HG03064 (cell line): ENCODE measurements around the gene CBFA2T3.

ENCODE experiments used
- ATAC-seq: cut with Tn5 transposase; IDR thresholded peaks from one replicate; pipeline ENCODE4 v1.9.1; 2021; ENCODE audit warnings: low read depth; ENCODE audit not compliant: unreplicated experiment

The CBFA2T3 gene

DNA sequence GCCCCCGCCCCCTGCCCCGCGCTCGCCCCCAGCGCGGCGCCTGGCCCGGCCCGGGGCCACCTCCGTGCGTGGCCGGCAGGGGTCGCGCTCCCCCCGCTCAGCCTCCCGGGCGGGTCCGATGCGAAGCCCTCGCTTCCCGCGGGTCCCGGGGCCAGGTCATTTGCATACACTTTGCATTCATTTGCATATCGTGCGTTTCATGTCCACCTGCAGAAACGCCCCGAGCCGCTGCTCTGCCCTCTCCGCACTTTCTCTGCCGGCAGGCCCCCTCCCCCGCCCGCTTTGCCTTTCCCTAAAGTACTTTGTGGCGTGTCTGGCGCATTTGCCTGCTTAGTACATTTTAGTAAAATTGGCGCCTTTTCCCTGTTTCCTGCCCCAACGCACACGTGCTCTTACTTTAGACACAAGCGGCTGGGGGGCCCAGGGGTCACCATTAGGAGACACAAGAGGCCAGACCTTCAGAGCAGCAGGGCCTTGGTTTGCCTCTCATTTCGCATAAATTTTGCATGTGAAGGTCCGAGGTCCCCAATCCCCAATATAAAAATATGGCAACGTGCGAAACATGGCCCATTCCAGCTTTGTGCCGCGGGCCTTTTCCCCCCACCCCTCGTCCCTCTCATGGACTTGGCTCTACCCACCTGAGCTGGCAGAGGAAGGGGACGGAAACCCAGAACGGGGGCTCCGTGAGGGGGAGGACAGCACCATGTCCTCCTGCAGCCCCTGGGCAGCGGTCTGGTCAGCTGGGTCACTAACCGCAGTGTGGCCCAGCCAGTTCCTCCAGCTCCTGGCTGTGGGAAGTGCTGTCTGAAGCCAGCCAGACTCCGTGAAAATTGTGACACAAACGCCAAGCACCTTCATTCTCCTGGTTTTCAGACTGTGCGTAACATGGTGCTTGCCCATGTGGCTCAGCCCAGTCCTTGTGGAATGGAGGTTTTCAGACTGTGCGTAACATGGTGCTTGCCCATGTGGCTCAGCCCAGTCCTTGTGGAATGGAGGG, 34.8 kb downstream of the CBFA2T3 start:
- ATAC-seq, result no peak

DNA sequence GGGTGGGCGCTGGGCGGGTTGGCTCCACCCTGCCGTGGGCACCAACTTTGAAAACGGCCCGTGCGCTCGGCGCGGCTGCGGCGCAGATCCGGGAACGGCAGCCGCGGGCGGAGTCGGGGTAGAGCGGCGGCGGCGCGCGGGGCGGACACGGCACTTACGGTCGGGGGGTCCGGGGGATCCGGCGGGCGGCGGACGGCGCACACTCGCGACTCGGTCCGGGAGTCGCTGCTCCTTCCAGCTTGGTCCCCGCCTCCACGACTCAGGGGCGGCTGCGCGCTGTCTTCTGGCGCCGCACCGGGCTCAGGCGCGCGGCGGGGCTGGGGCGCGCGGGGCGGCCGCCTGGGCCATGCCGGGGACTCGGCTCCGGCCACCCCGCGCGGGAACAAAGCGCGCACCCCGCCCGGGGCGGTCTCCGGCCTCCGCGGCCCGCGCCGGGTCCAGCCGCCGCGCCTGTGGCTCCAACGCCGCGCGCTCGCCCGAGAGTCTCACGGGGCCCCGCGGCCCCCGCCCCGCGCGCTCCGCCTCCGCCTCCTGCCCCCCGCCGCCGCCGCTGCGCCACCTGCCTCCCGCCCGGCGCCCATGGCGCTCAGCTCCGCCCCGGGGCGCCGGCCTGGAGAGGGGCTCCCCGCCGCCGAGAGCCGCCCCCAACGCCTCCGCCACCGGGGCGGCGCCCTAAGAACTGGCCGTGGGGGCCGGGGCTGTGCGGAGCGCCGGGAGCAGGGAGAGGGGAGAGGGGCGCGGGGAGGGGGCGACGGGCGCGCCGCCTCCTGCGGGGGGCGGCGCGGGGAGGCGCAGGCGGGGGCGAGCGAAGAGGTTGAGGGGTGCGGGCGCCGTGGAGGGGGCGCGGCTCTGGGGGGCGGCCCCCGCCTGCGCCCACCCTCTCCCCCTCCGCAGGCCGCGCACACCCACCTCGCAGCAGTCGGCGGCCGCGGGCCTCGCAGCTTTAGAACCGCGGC, 35.9 kb downstream of the CBFA2T3 start:
- no peak for ATAC-seq

DNA sequence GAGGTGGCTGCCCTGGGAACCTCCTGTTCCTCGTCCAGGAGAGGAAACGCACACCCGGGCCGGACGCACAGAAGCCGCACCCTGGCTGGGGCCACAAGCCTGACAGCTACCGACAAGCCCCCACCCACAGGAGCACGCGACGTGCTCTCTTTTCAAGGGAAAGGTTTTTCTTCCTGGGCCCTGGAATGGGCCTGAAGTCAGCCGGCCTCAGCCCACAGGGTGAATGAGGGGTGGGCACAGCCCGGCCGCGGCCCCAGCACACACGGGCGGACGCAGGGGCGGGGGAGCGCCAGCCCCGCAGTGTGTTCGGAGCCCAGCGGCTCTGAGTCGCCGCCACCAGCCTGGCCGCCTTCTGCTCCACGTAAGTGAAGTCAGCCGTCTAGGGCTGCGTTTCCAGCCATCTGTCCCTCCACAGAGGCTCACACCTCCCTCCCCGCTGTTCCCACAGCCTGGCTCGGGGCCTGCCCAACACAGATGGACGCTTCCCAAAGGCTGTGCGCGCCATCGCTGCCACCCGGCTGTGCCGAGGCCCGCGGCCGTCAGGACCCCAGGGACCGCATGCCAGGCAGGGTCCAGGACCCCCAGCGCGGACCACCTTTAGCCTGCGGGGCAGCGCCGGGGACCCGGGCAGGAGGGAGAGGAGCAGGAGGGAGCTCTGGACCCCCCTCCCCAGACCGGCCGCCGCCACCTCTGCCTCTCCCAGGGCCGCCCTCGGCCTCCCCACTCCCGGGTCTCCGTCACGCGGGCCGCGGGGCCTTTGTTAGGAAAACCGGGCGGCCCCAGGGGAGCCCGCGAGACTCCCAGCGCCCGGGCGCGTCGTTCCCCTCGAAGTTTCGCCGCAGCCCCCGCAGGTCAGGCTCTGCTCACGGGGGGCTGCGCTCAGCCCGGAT, 36.8 kb downstream of the CBFA2T3 start:
- ATAC-seq, result no peak

DNA sequence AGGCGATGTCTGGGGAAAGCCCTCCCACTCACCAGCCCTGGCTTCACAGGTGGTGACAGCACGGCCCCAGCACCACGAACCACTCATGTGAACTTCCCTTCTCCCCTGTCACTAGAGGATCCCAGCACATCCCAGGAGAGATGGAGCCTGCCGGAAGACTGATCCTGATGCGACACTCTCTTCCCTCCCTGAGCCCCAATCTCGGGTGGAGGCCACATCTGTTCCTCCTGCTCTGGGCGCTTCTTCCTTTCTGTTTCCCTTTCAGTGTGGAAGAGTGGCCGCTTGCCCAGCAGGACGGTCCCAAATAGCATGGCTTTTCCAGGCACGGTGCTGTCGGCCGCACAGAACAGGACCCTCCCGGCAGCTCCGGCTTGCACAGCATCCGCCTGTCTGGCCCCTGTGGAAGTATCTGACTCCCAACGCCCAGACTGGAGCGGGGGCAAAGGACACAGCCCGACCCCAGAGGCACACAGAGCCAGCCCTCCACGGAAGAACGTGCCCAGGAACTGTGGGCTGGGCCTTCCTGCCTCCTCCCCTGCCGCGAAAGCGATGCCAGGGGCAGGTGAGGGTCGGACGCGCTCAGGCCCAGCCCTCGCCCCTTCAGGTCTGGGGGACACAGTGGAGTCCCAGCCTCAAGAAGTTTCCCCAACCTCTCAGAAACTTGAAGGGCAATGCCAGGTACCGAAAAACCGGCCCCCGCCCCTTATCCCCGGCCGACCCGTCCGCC, 37.6 kb downstream of the CBFA2T3 start:
- no peak for ATAC-seq

DNA sequence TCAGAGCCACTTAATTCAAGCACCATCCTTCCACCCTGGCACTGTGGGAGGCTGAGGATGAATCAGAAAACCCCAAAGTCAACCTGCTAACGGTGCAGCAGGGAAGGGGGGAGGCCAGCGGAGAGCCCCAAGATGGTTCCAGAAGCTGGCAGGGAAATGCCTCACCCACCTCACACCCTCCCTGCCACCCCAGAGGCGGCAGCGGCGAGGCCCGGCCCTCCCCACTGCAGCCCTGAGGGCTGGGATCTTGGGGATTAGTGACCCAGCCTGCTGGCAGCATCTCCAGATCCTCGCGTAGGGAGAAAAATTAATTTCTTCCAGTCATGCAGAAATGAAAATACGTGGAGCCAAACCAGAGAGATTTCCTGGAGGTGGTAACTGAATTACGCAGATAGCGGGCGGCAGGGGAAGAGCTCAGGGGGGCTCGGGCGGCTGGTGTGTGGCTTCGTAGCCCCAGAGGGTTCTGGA, 38.2 kb downstream of the CBFA2T3 start:
- ATAC-seq, result no peak

DNA sequence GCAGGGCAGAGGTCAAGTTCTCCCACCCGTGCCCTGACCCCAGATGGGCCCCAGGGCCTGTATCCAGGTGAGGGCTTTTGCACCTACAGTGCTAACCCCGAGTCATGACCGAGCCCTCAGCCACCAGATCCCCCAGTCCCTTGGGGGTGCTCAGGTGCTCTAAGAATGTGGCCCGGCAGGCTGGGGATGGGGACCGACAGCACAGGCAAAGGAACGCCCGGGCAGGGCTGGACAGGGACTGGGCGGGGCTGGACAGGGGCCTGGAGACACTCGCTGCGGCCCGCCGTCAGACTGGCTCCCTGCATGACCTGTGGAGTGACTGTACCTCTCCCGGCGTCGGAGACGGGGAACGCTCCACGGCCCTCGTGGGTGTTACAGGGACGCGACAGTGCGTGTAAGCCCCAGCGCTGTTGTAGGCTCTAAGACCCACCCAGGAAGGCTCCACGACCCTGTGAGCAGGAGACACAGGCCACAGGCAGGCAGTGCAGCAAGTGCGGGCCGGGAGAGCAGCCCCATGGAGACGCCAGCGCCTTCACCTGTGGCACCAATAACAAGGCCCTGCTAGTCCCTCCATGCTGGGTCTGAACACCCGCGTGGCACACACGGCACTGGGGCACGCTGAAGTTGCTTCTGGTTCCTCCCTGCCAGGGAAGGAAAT, 38.8 kb downstream of the CBFA2T3 start:
- no peak for ATAC-seq

DNA sequence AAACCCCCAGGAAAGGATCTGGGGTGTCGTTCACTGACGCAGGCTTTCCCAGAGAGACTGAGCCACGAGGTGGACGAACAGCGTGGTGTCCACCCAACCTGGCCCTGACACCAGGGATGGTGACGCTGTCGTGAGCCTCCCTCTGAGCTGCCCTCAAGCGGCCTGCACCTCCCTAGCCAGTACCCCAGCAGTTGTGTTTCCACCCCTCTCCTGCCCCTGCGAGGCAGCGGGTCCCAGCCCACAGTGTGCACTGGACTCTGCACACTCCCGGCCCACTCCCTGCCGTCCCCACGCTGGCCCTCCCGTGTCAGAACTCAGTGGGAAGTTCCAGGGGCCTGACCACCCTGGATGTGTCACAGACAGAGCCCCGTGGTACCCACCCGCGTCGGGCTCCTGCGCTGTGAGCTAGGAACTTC, 39.8 kb downstream of the CBFA2T3 start:
- no peak for ATAC-seq

DNA sequence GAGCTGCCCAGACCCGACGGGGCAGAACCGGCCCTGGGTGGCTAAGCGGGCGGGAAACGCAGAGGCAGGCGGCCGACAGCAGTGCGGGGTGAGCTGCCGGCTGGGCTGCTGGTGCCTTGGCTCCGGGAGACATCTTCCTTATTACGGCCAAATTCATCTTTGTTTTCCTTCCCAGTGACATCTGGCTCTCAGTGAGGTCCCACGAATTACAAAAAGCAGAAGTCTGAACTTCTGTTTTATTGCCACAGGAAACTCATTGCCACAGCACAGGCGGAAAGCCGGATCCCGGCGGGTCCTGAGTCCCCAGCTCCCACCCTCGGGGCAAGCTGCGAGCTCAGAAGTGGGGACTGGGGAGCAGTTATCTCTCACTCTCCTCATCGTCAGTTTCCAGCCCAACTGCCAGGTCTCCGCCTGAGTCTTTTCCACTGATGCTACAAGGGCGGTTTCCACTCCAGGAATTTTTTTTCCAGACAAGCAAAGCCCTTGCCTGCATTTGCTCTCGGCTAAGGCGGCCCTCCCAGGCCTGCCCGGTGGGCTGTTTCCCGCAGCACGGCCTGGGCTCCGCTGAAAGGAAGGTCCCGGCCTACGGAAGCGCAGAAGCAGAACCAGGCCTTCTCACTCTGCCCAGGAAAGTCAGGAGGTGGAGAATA, 40.3 kb downstream of the CBFA2T3 start:
- ATAC-seq, result no peak

DNA sequence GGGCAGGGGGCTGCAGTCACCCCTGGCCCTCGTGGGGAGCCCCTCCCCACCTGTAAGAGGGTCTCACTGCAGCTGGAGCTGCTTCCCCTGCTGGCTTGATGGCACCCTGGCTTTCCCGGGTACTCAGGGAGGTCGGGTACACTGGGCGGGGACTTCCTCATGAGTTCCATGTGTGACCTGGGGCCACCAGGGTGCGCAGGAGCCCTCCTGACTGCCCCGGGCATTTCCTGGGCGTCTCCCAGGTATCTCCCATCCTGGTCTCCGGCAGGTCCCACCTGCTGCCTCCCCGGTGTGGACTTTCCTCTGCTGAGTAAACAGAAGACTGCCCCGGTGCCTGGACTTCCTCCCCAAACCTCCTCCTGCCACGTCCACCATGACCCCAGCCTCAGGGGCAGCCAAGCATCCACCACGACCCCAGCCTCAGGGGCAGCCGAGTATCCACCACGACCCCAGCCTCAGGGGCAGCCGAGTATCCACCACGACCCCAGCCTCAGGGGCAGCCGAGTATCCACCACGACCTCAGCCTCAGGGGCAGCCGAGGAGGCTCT, 40.9 kb downstream of the CBFA2T3 start:
- no peak for ATAC-seq

DNA sequence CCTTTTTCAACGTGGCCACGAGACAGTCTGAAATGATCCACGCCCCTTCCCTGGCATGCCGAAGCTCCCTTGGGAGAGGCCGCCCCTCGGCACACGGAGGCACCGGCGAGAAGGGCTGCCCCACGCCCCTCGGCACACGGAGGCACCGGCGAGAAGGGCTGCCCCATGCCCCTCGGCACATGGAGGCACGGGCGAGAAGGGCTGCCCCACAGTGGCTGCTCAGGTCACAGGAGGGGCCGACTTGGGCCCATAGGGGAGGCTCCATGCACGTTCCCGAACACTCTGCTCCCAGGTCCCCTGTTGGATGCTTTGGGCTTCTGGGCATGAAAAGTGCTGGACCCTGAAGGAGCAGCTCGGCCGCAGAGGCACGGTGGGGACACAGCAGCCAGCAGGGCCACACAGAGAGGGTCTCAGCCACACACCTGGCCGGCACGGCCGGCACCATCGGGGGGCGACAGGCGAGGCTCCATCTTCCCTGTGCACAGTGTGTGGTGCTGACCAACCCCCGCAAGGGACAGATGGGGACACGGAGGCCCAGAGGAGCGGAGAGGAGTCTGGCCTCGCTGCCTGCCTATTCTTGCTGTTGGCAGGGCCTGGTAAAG, 42.8 kb downstream of the CBFA2T3 start:
- ATAC-seq, result no peak

DNA sequence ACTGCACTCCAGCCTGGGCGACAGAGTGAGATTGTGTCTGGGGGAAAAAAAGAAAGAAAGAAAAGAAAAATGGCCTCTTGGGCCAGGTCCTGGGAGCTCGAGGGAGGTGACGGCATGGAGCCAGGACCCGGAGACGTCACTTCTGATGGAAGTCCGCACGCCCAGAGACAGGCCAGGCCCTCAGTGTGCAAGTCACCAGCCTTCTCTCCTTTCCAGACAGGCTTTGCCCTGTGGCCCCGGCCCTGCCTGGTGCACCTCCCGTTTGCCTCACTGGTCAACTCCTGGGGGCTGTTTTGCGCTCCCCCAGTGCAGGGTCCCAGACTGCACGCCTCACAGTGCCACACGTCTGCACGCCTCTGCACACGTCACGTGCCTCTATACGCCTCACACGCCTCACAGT, 44.1 kb downstream of the CBFA2T3 start:
- ATAC-seq, result no peak

DNA sequence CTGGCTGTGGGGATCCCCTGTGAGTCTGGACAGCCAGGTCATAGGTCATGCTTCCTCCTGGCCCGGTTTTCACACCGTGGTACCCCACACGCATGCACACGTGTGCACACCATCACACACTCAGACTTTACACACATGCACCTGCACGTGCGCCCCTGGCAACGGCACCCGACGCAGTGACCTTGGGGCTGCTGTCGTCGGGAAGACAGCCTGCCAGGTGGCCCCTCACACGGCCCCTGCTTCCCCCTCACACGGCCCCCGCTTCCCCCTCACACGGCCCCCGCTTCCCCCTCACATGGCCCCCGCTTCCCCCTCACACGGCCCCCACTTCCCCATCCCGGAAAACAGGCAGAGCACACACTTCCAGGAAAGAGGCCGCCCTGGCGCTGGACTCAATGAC, 45.1 kb downstream of the CBFA2T3 start:
- ATAC-seq, result no peak

DNA sequence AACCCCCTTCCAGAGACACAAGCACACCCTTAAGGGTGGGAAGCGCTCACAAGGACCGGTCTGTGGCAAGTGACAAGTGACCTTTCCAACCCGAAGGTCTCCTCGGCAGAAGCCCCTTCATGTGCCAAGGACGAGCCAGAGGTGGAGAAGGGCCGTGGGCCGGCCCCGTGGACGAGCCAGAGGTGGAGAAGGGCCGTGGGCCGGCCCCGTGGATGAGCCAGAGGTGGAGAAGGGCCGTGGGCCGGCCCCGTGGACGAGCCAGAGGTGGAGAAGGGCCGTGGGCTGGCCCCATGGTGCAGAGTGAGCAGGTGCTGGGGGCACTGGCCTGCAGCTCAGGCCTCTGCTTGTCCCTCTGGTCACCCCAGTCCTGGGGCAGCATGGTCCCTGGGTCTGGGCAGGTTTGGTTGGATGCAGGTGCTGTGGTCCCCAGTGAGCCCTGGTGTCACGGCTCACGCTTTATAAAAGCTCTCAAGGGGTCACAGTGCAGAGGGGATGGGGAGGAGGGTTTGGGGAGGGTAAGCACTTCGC, 45.6 kb downstream of the CBFA2T3 start:
- ATAC-seq, result no peak

DNA sequence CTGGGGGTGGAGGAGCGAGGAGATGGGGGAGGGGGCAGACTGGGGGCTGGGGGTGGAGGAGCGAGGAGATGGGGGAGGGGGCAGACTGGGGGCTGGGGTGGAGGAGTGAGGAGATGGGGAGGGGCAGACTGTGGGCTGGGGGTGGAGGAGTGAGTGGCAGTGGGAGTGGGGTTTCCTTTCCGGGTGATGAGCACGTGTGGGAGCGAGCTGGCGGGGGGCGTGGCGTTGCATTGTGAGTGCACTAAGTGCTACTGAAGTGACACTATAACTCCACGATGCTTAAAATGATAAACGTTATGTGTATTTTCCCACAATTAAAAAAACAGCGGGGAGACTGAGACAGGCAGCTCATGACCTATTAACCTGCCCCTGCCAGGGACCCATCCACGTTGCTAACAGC, 46.3 kb downstream of the CBFA2T3 start:
- no peak for ATAC-seq

DNA sequence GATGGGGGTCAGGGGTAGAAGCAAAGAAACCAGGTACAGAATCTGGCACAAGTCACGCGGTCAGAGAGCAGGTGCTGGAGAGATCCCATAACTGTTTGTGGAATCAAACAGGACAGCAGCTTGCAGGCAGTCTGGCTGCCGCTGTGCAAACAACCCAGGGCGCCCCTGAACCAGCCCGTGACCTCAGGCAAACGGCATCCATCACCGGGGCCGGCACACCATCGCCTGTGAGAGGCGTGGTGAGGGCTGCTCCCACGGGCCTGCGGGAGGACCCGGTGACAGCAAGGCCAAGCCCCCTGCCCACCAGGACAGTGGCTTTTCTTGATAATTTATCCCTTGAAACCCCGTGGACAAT, 47.9 kb downstream of the CBFA2T3 start:
- ATAC-seq, result no peak

DNA sequence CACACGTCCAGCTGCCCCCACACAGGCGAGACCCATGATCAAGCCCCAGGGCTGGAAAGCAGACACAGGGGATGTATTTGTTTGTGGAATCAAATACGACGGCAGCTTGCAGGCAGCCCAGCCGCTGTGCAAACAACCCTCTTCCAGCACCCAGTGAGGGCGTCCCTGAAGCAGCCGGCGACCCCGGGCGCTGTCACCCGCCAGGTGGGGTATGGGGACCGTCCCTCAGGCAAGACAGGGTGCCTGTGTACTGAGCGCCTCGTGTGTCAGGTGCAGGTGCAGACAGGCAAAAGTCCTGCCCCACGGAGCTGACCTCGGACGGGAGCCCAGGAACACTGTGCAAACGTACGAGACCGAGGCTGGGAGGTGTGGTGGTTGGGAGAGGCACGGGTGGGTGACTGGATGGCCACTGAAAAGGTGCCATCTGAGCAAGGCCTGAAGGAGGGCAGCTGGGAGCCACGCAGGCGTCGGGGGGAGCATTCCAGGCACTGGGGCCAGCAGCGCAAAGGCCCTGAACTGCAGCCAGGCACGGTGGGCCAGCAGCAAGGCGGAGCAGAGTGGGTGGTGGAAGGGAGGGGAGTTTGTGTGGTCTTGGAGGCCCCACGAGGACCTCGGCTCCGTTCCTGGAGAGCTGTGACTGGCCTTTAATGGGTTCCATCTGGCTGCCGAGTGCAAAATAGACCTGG, 48.5 kb downstream of the CBFA2T3 start:
- no peak for ATAC-seq

DNA sequence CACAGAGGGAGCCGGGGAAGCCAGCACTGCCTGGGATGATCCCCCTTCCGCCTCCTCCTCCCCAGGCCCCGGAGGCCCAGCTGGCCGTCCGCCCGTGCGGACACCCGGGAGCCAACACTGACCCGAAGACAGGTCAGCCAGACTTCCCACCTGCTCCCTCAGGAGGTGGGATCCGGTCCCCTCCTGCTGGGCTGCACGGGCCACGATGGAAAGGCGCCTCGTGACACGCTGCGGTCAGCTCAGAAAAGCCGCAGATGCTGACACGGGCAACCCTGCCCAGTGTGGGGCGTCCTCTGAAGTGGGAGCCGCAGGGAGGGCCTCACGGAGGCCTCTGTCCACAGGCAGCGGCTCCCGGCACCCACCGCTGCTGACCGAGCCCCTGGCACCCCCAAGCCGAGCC, 49.3 kb downstream of the CBFA2T3 start:
- no peak for ATAC-seq
